ENCODE data around the gene GPX1. TPM values are rescaled to one million over a fixed set of nuclear protein-coding genes. Genes with fewer than 3 reads are reported as not detected.
"Not testable (repeated sequence)": the region's sequence is repeated elsewhere in the genome, so short reads cannot be mapped to it uniquely, and the experiment has no call there.

Gene GPX1
- total and polyA plus RNA-seq, 4 donors, result 174 to 484 (median 263) TPM

GRCh38 chr3:49371946-49372345 lies 13.8 kb upstream of the GPX1 start:
- Histone ChIP-seq H3K36me3 (ENCODE audit: control insufficient read depth in 1 of 2, insufficient read depth in 2 of 2, low read length in 1 of 2) (peaks cover 0 to 4% of the 10 kb centered on the region in 2 donors), H3K27ac (ENCODE audit: low read depth in 1 of 2, low read length in 2 of 2) (no peak overlapping the region), H3K9me3 (ENCODE audit: control insufficient read depth, low read length) (no peaks in the 10 kb centered on the region), H3K27me3 (ENCODE audit: control insufficient read depth in 1 of 2, insufficient read depth in 2 of 2, low read length in 1 of 2) (no peaks in the 10 kb centered on the region), H3K4me3 (ENCODE audit: low read length in 2 of 2) (no peak overlapping the region), H3K4me1 (ENCODE audit: control insufficient read depth in 1 of 2, insufficient read depth in 2 of 2, low read length in 2 of 2) (no peaks in the 10 kb centered on the region)
- intact Hi-C loops (cut with DNase I), result loop anchor here in 1 of 2 donors (2.0 kb wide), 1 partner anchor 13 kb away; the partner anchor contains the start of gene GPX1
- no peak for DNase-seq
- ATAC-seq (ENCODE audit: low FRiP score), result no peak

GRCh38 chr3:49370585-49371290 lies 12.6 kb upstream of the GPX1 start:
- 88 to 95% methylated on average over 6 of the region's 6 CpGs for WGBS, 2 donors
- H3K36me3 ChIP-seq (ENCODE audit: control insufficient read depth in 1 of 2, insufficient read depth in 2 of 2, low read length in 1 of 2), result peaks cover 0 to 7% of the 10 kb centered on the region in 2 donors
- no peaks in the 10 kb centered on the region for H3K9me3 ChIP-seq (ENCODE audit: control insufficient read depth, low read length)
- no peak for ATAC-seq (ENCODE audit: low FRiP score)
- DNase-seq, result no peak
- no peak overlapping the region for H3K4me3 ChIP-seq (ENCODE audit: low read length in 2 of 2)
- H3K27ac ChIP-seq (ENCODE audit: low read depth in 1 of 2, low read length in 2 of 2), result no peak overlapping the region
- intact Hi-C loops (cut with DNase I), result no loop called here
- no peaks in the 10 kb centered on the region for H3K27me3 ChIP-seq (ENCODE audit: control insufficient read depth in 1 of 2, insufficient read depth in 2 of 2, low read length in 1 of 2)
- H3K4me1 ChIP-seq (ENCODE audit: control insufficient read depth in 1 of 2, insufficient read depth in 2 of 2, low read length in 2 of 2), result no peaks in the 10 kb centered on the region

DNA sequence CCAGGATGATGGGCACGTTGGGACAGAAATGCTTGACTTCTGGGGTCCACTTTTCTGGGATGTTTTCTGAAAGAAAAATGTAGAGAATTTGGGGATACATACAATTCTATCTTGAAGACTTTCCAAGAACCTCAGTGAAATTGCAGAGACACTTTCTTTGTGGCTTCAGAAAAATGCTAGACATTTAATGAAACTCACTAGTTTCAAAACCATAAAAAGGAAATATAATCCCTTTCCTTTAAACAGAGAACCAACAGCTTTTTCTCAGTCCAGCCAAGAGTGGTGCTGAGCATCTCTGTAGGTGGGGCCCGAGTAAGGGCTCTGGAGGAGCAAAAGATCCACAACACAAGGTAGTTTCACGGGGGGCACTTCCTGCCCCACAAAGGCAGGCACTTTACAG lies 4.4 kb upstream of the GPX1 start:
- intact Hi-C loops (cut with DNase I), result loop anchor here in 1 of 2 donors (5.0 kb wide), 1 partner anchor 35 kb away; no protein-coding TSS in a partner anchor
- peaks cover 3 to 6% of the 10 kb centered on the region in 2 donors for H3K36me3 ChIP-seq (ENCODE audit: control insufficient read depth in 1 of 2, insufficient read depth in 2 of 2, low read length in 1 of 2)
- DNase-seq (no peak), ATAC-seq (ENCODE audit: low FRiP score) (no peak)
- no peaks in the 10 kb centered on the region for H3K4me1 ChIP-seq (ENCODE audit: control insufficient read depth in 1 of 2, insufficient read depth in 2 of 2, low read length in 2 of 2)
- 74 to 84% methylated on average over 3 of the region's 3 CpGs for WGBS, 2 donors
- H3K4me3 ChIP-seq (ENCODE audit: low read length in 2 of 2), result no peak overlapping the region
- no peak overlapping the region for H3K27ac ChIP-seq (ENCODE audit: low read depth in 1 of 2, low read length in 2 of 2)
- H3K9me3 ChIP-seq (ENCODE audit: control insufficient read depth, low read length), result no peaks in the 10 kb centered on the region
- H3K27me3 ChIP-seq (ENCODE audit: control insufficient read depth in 1 of 2, insufficient read depth in 2 of 2, low read length in 1 of 2), result no peaks in the 10 kb centered on the region

- DNase-seq (no peak), ATAC-seq (ENCODE audit: low FRiP score) (no peak)
- H3K4me3 ChIP-seq (ENCODE audit: low read length in 2 of 2), result no peak overlapping the region
- H3K4me1 ChIP-seq (ENCODE audit: control insufficient read depth in 1 of 2, insufficient read depth in 2 of 2, low read length in 2 of 2), result no peaks in the 10 kb centered on the region
- intact Hi-C loops (cut with DNase I), result loop anchor here (2.0 to 5.0 kb wide), 3 partner anchors 13 to 53 kb away; partner anchors contain the start of genes RHOA (in 1 of the 2) and TCTA (in 1 of the 2)
- no peak overlapping the region for H3K27ac ChIP-seq (ENCODE audit: low read depth in 1 of 2, low read length in 2 of 2)
- peaks cover 0 to 8% of the 10 kb centered on the region in 2 donors for H3K36me3 ChIP-seq (ENCODE audit: control insufficient read depth in 1 of 2, insufficient read depth in 2 of 2, low read length in 1 of 2)
- H3K27me3 ChIP-seq (ENCODE audit: control insufficient read depth in 1 of 2, insufficient read depth in 2 of 2, low read length in 1 of 2), result no peaks in the 10 kb centered on the region
- WGBS, 2 donors, result 68 to 69% methylated on average over 2 of the region's 2 CpGs
- no peaks in the 10 kb centered on the region for H3K9me3 ChIP-seq (ENCODE audit: control insufficient read depth, low read length)
These were observed 1.5 kb upstream of the GPX1 start for GRCh38 chr3:49359623-49360022.

- peak overlapping the region; percentile 64 to 73 for H3K27ac ChIP-seq (ENCODE audit: low read depth in 1 of 2, low read length in 2 of 2)
- intact Hi-C loops (cut with DNase I), result loop anchor here (2.0 to 5.0 kb wide), 2 partner anchors 14 to 53 kb away; partner anchors contain the start of genes RHOA (in 1 of the 2) and TCTA (in 1 of the 2)
- no peaks in the 10 kb centered on the region for H3K27me3 ChIP-seq (ENCODE audit: control insufficient read depth in 1 of 2, insufficient read depth in 2 of 2, low read length in 1 of 2)
- H3K4me1 ChIP-seq (ENCODE audit: control insufficient read depth in 1 of 2, insufficient read depth in 2 of 2, low read length in 2 of 2), result no peaks in the 10 kb centered on the region
- 14 to 20% methylated on average over 3 of the region's 3 CpGs for WGBS, 2 donors
- H3K36me3 ChIP-seq (ENCODE audit: control insufficient read depth in 1 of 2, insufficient read depth in 2 of 2, low read length in 1 of 2), result peaks cover 0 to 8% of the 10 kb centered on the region in 2 donors
- ATAC-seq (ENCODE audit: low FRiP score), result no peak
- no peak for DNase-seq
- H3K9me3 ChIP-seq (ENCODE audit: control insufficient read depth, low read length), result no peaks in the 10 kb centered on the region
- H3K4me3 ChIP-seq (ENCODE audit: low read length in 2 of 2), result peak overlapping the region in 1 of 2 donors; percentile 1
These were observed 702 bp upstream of the GPX1 start for GRCh38 chr3:49358884-49359225.

DNA sequence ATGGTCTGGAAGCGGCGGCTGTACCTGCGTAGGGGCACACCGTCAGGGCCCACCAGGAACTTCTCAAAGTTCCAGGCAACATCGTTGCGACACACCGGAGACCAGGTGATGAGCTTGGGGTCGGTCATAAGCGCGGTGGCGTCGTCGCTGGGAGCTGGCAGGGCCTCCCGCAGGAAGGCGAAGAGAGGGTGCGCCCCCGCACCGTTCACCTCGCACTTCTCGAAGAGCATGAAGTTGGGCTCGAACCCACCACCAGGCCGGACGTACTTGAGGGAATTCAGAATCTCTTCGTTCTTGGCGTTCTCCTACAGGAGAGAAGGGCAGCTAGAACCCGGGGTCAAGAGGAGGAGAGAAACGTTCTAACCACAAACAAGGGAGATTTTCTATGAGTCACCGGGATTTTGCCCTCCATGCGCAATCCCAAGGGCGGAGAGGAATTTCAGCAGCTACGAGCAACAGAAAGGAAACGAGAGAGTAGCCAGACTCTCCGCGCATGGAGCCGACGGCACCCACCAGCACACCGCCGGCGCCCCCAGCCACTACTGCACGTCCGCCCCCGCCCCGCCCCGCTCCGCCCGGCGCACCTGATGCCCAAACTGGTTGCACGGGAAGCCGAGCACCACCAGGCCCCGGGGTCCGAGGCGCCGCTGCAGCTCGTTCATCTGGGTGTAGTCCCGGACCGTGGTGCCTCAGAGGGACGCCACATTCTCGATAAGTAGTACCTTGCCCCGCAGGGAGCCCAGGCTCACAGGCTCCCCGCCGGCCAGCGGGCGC lies 523 bp downstream of the GPX1 start:
- not testable (repeated sequence) for H3K36me3 ChIP-seq (ENCODE audit: control insufficient read depth in 1 of 2, insufficient read depth in 2 of 2, low read length in 1 of 2); H3K27me3 ChIP-seq (ENCODE audit: control insufficient read depth in 1 of 2, insufficient read depth in 2 of 2, low read length in 1 of 2); H3K9me3 ChIP-seq (ENCODE audit: control insufficient read depth, low read length); H3K4me1 ChIP-seq (ENCODE audit: control insufficient read depth in 1 of 2, insufficient read depth in 2 of 2, low read length in 2 of 2)
- Histone ChIP-seq H3K27ac (ENCODE audit: low read depth in 1 of 2, low read length in 2 of 2) (peak overlapping the region; percentile 0 to 87), H3K4me3 (ENCODE audit: low read length in 2 of 2) (peak overlapping the region; percentile 37 to 52)
- WGBS, 2 donors, result 3 to 9% methylated on average over 54 to 63 of the region's 63 CpGs
- peak; percentile 43 for ATAC-seq (ENCODE audit: low FRiP score)
- DNase-seq, result peak; percentile 77 to 87
- intact Hi-C loops (cut with DNase I), result loop anchor here (2.0 to 5.0 kb wide), 2 partner anchors 15 to 55 kb away; partner anchors contain the start of genes RHOA (in 1 of the 2) and TCTA (in 1 of the 2)

- peak; percentile 3 for ATAC-seq (ENCODE audit: low FRiP score)
- H3K27me3 ChIP-seq (ENCODE audit: control insufficient read depth in 1 of 2, insufficient read depth in 2 of 2, low read length in 1 of 2); H3K36me3 ChIP-seq (ENCODE audit: control insufficient read depth in 1 of 2, insufficient read depth in 2 of 2, low read length in 1 of 2); DNase-seq; H3K9me3 ChIP-seq (ENCODE audit: control insufficient read depth, low read length); H3K4me1 ChIP-seq (ENCODE audit: control insufficient read depth in 1 of 2, insufficient read depth in 2 of 2, low read length in 2 of 2); H3K27ac ChIP-seq (ENCODE audit: low read depth in 1 of 2, low read length in 2 of 2): not testable (repeated sequence)
- intact Hi-C loops (cut with DNase I), result loop anchor here in 1 of 2 donors (5.0 kb wide), 1 partner anchor 55 kb away; the partner anchor contains the start of genes RHOA and TCTA
- 50% methylated on average over 8 to 10 of the region's 10 CpGs for WGBS, 2 donors
- H3K4me3 ChIP-seq (ENCODE audit: low read length in 2 of 2), result peak overlapping the region in 1 of 2 donors; percentile 52
These were observed 1.1 kb downstream of the GPX1 start for GRCh38 chr3:49357095-49357442.

DNA sequence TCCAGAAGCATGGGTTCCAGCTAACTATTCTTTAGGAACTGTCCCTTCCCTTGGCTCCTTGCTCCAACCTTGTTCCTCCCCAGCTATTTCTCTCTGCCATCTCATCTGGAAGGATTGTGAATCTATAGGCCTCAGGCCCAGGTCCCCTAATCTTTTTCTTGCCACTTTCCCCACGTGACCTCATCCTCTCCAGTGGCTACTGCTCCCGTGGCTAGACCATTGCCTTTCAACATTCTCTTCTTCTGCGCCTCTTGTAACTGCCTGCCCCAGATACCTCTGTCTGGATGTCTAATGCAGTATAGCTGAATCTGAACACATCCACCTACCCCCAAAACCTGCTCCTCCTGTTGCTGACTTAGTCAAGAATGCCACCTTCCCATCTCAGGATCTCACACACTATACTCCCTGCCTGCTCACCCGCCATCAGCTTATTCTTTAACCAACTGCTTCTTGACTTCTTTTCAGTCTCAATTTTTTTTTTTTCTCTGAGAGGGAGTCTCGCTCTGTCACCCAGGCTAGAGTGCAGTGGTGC lies 5.2 kb downstream of the GPX1 start:
- Histone ChIP-seq H3K4me3 (ENCODE audit: low read length in 2 of 2) (no peak overlapping the region), H3K27me3 (ENCODE audit: control insufficient read depth in 1 of 2, insufficient read depth in 2 of 2, low read length in 1 of 2) (no peaks in the 10 kb centered on the region), H3K36me3 (ENCODE audit: control insufficient read depth in 1 of 2, insufficient read depth in 2 of 2, low read length in 1 of 2) (peaks cover 0 to 2% of the 10 kb centered on the region in 2 donors), H3K27ac (ENCODE audit: low read depth in 1 of 2, low read length in 2 of 2) (no peak overlapping the region), H3K4me1 (ENCODE audit: control insufficient read depth in 1 of 2, insufficient read depth in 2 of 2, low read length in 2 of 2) (no peaks in the 10 kb centered on the region), H3K9me3 (ENCODE audit: control insufficient read depth, low read length) (no peaks in the 10 kb centered on the region)
- WGBS, 2 donors, result 81 to 85% methylated on average over 5 of the region's 5 CpGs
- no peak for ATAC-seq (ENCODE audit: low FRiP score)
- DNase-seq, result no peak
- intact Hi-C loops (cut with DNase I), result no loop called here
